Measurements from ENCODE around the gene TRIM7.
"Not testable (repeated sequence)": the region's sequence is repeated elsewhere in the genome, so short reads cannot be mapped to it uniquely, and the experiment has no call there.

TRIM7 gene

DNA sequence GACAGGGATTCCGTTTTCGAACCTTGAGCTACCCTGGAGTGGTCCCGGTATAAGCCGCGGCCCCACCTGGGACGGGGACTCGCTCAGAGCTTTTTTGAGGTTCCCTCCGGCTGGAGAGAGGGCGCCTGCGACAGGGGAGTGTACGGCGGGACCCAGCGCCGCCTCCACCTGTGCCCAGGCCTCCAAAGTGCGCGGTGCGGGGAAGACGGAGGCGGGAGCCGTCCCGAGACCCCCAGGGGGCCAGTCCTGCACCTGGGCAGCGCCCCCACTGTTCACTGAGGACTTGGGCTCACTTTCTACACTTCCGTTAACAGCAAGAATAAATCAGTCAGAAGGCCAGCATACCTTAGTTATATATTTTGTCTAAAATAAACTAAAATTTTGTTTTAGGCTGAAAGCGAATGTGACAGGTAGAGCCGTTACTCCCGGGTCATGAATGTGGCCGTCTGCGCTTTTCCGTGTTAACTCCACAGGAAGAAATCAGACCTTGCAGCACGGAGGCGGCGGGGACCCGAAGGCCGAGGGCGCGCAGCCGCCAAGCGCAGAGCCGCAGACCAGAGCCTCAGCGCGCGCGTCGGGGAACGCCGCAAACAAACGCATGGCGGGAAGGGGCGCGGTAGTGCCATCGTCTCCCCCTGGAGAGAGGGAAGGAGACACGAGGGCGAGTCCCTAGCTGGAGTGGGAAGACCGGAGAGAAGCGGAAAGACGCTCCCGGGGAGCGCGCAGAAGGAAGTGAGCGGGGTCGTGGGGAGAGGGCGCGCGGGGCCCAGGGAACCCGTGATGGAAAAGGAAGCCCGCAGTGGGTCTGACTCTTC, 14.1 kb downstream of the TRIM7 start:
- no peak for FAIRE-seq

DNA sequence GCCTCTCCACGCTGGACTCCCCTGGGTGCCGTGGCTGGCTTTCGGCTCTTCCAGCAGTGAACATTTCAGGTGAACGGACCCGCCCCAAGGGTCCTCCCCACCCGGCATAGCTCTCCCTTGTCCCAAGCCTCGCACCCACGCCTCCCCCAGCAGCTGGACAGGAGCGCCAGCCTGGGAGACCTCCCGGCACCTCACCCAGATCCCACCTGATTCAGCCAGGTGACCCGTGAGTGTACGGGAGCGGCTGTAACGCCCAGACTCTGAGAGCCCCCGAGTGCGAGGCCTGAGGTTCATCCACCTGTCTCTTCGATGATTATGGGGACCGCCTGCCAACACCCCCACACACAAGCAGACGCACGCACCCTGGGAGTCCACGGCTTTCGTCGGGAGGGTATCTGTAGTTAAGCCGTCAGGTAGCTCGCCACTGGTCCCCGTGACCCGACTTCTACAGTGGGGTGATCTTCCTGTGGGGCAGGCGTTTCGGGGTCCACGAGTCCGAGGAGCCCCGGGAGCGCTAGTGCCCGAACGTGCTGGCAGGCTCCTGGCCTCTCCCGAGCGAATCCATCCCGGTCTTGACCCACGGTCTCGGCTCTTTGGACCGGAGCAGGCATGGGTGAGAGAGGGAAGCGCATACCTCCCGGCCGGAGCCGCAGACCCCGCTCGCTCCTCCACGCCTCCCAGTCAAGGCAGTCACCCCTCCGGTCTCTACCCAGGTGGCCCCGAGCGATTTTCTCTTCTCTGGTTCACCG, 14.9 kb downstream of the TRIM7 start:
- no peak for FAIRE-seq

DNA sequence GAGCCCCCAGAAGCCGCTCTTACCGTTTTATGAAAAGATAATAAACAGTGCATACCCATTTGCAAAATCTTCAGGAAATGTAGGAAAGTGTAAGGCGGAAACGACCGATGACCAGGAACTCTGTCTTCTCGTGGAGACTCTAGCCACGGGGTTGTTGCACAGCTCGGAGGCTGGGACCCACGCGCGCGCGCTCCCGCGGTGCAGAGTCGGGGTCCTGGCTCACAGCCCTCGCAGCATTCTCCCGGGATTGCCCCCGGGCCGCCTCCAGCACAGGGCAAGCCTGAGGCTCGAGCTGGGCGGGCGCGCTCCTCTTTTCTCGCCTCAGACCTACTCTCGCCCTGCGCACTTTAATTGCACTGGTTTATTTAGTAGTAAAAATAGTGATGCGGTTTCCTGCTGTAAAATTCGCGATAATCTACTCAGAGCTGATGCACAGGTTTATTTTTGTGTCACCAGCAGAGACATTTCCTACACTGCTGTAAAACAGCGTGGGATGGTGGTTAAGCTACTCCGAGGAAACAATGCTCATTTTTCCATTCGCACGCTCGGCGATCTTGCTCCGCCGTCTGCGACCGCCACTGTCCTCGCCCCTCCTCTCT, 15.5 kb downstream of the TRIM7 start:
- no peak for FAIRE-seq

DNA sequence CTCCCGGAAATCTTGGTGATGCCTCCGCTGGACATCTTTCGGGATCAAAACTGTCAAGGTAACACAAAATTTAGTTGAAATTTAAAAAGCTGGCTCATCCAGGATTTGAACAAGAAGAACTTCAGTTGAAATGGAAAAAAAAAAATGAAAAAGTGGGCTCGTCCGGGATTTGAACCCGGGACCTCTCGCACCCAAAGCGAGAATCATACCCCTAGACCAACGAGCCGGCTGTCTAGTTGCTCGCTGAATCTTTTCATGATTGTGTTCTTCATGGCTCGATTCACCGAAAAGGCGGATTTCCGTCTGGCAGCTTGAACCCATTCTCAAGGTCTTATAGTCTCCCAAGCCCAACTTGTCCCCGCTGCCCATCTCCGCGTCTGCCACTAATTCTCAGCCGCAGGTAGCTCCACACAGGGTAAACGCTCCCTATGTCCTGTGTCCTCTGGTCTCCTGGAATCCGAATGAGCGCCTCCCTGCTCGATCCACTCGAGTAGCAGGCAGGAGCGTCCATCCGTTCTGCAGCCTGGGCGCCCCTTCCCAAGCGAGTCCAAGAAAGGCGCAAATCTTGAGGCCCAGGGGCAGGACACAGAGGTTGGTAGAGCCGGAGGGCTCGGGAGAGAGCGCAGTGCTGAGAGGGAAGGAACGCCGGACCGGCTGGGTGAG, 16.2 kb downstream of the TRIM7 start:
- FAIRE-seq: no peak

DNA sequence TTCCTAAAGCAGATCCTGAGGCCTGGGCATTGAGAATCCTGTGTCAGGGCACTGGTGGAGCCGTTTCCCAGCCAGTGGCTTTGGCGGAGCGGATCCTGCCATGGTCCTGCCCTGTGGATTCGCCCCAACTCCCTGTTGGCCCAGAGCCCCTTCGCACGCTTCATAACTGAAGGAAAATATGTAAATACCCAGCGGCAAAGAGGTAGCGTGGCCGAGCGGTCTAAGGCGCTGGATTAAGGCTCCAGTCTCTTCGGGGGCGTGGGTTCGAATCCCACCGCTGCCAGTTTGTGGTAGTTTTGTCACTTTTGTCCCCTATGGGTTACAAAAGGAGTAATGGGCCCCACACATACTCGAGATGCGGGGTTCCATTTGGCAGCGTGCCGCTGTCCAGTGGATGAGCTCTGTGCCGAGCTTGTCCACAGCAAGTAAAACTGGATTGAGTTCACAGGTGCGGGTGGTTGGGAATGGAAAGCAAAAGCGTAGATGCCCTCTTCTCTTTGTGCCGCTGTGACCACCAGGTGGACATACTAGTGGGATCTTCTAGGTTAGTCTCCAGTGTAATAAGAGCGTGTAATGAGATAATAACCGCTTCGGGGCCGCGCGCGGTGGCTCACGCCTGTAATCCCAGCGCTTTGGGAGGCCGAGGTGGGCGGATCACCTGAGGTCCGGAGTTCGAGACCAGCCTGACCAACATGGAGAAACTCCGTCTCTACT, 17.3 kb downstream of the TRIM7 start:
- FAIRE-seq: no peak

DNA sequence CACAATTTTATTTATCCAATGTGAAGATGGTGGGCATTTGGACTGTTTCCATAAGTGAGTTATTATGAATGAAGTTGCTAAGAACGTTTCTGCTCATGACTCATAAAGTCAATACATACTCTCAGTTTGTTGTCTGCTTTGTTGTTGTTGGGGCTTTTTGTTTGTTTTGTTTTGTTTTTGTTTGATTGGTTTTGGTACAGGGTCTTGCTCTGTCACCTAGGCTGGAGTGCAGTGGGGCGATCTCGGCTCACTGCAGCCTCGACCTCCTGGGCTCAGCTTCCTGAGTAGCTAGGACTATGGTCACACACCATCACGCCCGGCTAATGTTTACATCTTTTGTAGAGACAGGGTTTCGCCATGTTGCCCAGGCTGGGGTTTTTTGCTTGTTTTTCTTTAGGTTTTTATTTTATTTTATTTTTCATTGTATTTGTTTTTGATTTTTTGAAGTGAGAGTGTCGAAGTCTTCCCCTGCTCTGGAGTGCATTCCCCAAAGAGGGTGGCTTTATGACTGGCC, 18.0 kb downstream of the TRIM7 start:
- FAIRE-seq: no peak

DNA sequence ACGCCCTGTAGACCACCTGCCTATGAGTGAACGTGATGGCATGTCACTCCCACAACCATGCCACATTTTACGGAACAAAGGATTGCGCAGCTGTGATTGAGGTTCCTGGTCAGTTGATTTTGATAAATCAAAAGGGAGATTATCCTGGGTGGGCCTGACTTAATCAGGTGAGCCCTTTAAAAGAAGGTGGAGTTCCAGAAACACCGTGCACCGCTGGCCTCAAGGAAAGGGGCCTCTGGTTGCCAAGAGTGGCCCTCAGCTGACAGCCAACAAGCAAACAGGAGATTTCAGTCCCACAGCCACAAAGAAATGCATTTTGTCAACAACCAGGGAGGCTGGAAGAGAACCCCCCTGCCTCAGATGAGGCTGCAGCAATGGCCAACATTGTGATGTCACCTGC, 19.0 kb downstream of the TRIM7 start:
- no peak for FAIRE-seq

DNA sequence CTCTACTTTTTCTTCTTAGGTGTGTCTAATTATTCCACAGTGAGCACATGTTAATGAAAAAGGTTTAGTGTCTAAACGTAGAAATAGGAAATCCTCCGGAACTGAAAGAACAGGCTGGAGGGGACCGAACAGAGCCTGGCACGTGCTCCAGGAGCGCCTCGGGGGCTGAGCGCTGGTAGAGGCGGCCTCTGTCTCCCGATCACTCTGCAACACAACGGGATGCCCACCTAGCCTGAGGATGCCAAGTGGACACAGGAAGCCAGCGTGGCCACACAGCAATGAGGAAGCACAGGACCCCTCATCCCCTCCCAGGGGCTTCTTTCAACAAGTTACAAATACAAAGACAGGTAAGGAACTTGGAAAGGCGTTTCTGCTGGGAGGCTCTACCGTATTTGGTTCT, 19.4 kb downstream of the TRIM7 start:
- FAIRE-seq: no peak

DNA sequence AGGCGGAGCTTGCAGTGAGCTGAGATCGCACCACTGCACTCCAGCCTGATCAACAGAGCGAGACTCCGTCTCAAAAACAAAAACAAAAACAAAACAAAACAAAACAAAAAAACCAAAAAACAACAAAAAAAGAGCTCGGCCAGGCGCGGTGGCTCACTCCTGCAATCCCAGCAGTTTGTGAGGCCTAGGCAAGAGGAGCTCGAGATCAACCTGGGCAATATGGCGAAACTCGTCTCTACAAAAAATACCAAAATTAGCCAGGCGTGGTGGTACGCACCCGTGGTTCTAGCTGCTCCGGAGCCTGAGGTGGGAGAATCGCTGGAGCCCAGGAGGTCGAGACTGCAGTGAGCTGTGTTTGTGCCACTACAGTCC, 20.2 kb downstream of the TRIM7 start:
- no peak for FAIRE-seq

DNA sequence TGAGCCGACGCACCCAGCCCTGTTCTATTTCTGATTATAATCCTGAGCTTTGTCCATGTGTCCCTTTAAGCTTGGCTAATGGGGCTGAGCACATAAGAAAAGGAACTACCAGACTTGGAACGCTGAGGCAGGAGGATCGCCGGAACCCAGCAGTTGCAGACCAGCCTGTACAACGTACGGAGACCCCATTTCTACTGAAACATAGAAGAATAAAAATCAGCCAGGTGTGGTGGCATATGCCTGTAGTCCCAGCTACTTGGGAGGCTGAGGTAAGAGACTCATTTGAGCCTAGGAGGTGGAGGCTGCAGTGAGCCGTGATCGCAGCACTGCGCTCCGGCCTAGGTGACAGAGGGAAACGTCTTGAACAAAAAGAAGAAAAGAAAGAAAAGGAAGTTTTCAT, 22.3 kb downstream of the TRIM7 start:
- no peak for FAIRE-seq

DNA sequence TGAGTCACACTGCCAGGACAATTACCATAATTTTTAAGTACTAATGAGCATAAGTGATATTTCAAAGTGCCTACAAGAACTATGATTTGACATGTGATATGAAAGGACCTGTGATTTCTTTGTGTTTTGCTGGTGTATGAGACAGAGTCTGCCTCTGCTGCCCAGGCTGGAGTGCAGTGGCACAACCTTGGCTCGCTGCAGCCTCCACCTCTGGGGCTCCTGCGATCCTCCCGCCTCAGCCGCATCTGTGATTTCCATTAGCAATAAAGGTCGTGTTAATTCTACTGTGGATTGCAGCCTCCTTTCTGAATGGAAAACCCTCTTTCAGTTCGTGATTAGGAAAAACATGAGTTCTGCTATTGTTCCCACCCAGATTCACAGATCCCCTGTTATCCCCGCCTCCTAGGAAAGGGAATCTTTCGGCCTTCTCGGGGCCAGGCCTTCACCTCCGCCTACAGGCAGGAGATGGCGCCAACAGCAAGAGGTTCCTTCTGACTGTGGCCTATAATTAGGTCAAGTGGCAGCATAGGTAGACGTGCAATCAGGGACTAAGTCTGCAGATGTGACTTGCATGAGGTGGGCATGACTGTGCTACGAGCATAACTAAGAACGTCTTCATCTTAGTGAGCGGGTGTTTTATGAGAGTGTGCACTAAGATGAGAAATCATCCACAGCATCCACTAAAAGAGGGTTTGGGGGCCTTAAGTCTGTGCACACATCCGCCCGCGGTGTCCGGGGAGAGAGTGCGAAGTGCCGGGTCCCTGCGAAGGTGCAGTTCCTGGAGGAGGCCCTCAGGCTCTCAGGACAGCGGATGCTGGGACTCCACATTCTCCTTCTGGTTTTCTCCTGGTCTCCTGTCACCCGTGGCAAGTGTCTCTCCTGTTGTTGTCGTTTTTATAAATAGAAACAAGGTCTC, 23.1 kb downstream of the TRIM7 start:
- no peak for FAIRE-seq

DNA sequence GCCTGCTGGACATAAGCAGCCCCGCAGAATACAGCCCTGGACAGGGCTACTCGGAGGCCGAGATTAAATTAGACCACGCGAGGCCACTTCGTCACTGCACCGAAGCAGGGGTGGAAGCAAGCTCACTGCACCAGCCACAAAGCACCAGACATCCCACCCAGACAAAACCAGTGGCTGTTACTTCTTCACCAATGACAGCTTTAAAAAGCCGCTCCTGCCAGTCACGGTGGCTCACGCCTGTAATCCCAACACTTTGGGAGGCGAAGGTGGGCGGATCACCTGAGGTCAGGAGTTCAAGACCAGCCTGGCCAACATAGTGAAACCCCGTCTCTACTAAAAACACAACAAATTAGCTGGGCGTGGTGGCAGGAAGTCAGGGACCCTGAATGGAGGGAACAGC, 27.4 kb downstream of the TRIM7 start:
- not testable (repeated sequence) for FAIRE-seq

DNA sequence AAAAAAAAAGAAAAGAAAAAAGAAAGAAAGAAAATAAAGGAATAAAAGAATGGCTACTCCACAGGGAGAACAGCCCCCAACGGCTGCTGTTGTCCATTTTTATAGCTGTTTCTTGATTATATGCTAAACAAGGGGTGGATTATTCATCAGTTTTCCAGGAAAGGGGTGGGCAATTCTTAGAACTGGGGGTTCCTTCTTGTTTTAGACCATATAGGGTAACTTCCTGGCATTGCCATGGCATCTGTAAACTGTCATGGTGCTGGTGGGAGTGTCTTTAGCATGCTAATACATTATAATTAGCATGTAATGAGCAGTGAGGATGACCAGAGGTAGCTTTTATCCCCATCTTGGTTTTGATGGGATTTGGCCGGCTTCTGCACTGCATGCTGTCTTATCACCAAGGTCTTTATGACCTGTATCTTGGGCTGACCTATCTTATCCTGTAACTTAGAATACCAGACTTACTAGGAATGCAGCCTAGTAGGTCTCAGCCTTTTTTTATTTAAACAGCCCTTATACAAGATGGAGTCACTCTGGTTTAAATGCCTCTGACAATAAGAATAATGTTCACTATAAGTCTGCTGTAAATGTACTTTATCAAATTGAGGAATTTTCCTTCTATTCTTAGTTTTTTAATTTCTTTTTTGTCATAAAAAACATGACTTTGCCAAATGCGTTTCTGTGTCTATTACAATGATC, 28.6 kb downstream of the TRIM7 start:
- FAIRE-seq: no peak

DNA sequence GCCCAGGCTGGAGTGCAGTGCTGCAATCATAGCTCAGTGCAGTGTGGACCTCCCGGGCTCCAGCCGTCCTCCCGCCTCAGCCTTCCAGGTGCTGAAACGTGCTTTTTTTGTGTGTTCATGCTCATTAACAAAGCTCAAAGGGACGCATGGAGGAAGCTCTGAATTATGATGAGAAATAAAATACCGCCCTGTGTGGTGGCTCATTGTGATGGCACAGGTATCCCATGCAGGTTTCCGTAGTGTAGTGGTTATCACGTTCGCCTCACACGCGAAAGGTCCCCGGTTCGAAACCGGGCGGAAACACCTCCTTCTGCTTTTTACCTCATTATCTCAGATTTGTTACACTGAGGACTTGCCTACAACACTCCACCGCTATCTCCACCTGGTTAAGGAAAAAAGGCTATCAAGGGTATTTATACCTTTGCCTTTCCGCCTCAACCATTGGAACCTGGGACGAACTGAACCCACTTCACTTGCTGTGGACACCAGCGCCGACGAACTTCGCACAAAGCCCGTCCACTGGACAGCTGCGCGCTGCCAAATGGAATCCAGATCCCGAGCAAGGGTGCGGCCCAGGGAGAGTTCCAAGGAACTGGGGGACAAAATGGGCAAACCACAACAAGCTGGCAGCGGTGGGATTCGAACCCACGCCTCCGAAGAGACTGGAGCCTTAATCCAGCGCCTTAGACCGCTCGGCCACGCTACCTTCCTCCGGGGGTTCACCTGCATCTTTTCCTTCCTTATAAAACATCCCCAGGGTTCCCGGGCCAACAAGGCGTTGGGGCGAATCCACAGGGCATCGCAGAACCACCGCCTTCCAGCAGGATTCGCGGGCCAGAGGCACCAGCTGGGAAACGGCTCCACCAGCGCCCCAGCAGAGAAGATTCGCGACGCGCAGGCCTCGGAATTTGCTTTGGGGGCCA, 31.3 kb downstream of the TRIM7 start:
- no peak for FAIRE-seq

DNA sequence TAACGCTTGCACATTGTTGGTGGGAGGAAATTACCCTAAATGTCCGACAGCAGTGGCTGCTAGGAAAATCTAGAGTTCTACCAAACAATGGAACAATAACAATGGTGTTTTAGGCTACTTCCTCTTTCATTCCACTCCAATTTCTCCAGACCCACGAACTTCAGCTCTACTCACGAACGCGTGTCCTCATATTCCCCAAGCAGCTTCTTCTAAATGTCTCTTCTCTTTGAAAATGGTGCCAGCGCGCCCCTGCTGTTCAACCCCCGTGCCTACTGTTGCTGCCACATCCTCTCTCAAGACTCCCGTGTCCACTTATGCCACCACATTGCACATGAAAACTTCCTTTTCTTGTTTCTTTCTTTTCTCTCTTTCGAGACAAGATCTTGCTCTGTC, 32.0 kb downstream of the TRIM7 start:
- FAIRE-seq: no peak

DNA sequence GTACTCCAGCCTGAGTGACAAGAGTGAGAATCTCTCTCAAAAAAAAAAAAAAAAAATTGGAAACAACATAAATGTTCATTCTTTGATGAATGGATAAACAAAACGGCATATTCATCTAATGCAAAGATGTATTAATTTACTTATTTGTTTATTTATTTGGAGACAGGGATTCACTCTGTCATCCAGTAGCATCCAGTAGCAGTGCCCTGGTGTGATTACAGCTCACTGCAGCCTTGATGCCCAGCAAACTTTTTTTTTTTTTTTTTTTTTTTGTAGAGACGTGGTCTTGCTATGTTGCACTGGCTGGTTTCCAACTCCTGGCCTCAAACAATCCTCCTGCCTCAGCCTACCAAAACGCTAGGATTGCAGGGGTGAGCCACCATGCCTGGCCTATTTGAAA, 33.2 kb downstream of the TRIM7 start:
- FAIRE-seq: no peak

DNA sequence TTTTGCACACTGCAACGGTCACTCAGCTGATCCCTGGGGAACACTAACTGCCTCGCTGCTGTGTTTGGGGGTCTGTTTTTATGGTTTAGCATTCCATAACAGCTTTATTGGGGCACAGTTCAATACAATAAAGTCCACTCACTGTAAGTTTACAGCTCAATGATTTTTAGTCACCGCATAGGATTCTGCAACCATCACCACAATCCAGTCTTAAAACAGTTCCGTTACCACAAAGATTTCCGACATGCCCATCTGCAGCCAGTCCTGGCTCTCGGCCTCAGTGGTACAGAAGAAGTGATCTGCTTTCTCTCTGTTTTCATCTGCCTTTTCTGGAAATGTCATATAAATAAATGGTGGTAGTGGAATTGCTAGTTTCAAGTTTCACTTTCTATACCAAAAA, 34.0 kb downstream of the TRIM7 start:
- no peak for FAIRE-seq

DNA sequence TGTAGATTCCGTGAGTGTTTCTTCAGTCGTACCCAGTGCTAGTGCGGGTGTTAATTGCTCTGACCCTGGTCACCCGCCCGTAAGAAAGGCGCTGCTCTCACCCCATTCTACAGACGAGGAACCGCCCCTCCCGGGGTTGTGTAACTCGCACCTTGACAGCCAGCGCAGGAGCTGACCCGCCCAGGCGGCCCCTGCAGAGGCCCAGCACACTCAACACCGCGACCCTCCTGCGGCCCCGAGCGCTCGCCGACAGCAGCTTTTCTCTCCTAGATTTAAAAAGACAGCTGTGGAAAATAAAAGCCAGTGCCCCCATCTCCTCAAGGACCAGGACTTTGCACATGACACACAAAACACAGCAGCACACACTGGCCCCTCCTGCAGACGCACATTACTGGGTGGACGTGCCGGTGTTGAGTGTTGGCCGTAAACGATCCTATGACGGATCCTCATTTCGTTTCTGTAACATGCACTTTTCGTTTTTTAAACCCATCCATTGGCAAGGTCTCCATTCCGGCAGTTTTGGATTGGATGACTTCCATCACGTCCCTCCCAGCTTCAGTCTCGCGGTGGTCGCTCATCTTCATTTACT, 34.7 kb downstream of the TRIM7 start:
- FAIRE-seq: no peak
